H1 (cell line): ENCODE measurements around the gene WDR45.

Experiments
- CBX5 ChIP-seq: fragments of 300-800, 300-1000 bp; sonication (generic); IDR thresholded peaks from 2 replicates; pipeline ENCODE4 v1.7.1; 2016; ENCODE audit warnings: antibody characterized with exemption, low read length, low read depth
- NRF1 ChIP-seq: IDR thresholded peaks from 2 replicates; pipeline ENCODE4 v1.6.1; 2011; ENCODE audit warnings: mild to moderate bottlenecking, low read depth, low read length, improper control_type of control experiment
- SIN3A ChIP-seq, 2 experiments: IDR thresholded peaks in 1 of 2; conservative IDR thresholded peaks in 1 of 2; 2 replicates each; pipeline ENCODE4 v1.6.1; 2011 to 2012; ENCODE audit warnings: low read length in 2 of 2, improper control_type of control experiment in 1 of 2, low read depth in 1 of 2, mild to moderate bottlenecking in 1 of 2
- TF ChIP-seq, protein P1 (sequence below), 3 experiments: IDR thresholded peaks; 1 replicate in 2 of 3; 2 replicates in 1 of 3; pipeline versions ENCODE4 v1.5.1 to v1.6.1; 2011; ENCODE audit warnings: low read length in 3 of 3, mild to moderate bottlenecking in 3 of 3, inconsistent platforms in 2 of 3, low read depth in 1 of 3, moderate library complexity in 1 of 3; ENCODE audit not compliant: insufficient read depth in 1 of 3; ENCODE audit errors: control extremely low read depth in 1 of 3

DNA sequence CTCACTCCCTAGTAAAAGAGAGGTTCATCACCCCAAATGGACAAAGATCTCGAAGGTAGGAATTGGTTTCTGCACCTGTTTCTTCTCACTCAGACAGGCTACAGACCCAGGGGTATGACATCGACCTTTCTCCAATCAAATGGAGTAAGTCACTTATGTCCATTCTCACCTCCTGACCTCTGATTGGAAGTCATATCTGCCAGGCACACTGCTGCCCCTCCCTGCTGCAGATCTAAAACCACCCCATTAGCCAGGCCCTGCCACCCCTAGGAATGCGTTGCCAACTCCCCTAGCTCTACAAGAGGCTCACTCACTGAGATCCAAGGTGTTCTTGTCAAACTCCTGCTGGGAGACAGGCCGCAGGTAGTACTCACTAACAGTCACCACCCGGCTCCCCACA is 37.0 kb upstream of the WDR45 start:
- no peak for TF ChIP-seq NRF1
- no peak for TF ChIP-seq SIN3A (conservative IDR thresholded peaks at IDR 0.05 in 1 of 2, IDR thresholded peaks at IDR 0.05 in 1 of 2; ENCODE audit: low read depth in 1 of 2, low read length in 2 of 2)
- no peak for TF ChIP-seq CBX5
- TF ChIP-seq, protein P1, sequence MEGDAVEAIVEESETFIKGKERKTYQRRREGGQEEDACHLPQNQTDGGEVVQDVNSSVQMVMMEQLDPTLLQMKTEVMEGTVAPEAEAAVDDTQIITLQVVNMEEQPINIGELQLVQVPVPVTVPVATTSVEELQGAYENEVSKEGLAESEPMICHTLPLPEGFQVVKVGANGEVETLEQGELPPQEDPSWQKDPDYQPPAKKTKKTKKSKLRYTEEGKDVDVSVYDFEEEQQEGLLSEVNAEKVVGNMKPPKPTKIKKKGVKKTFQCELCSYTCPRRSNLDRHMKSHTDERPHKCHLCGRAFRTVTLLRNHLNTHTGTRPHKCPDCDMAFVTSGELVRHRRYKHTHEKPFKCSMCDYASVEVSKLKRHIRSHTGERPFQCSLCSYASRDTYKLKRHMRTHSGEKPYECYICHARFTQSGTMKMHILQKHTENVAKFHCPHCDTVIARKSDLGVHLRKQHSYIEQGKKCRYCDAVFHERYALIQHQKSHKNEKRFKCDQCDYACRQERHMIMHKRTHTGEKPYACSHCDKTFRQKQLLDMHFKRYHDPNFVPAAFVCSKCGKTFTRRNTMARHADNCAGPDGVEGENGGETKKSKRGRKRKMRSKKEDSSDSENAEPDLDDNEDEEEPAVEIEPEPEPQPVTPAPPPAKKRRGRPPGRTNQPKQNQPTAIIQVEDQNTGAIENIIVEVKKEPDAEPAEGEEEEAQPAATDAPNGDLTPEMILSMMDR (IDR thresholded peaks at IDR 0.05; ENCODE audit: control extremely low read depth in 1 of 3, insufficient read depth in 1 of 3, low read depth in 1 of 3, low read length in 3 of 3), result no peak
